B cell (primary cell): ENCODE data around the gene ARHGEF7. TPM values are rescaled to one million over a fixed set of nuclear protein-coding genes. Genes with fewer than 3 reads are reported as not detected.
"Not testable (repeated sequence)": the region's sequence is repeated elsewhere in the genome, so short reads cannot be mapped to it uniquely, and the experiment has no call there.

Experiments
- ATAC-seq: fragments of 200-7000 bp; cut with Tn5 transposase; one replicate; pipeline ENCODE4 v1.10.0; 2021; ENCODE audit warnings: low read depth, mild to moderate bottlenecking, moderate number of reproducible peaks, moderate library complexity
- CTCF ChIA-PET: fragments of 350-600 bp; sonication (Branson Sonifier 250); formaldehyde crosslinking; loops from one replicate; lab custom pipeline; 2021; ENCODE audit warnings: antibody characterized with exemption, inconsistent platforms; lab: Charles Lee
- POLR2A ChIA-PET: fragments of 350-600 bp; sonication (Branson Sonifier 250); formaldehyde crosslinking; loops from one replicate; lab custom pipeline; 2021; ENCODE audit warnings: antibody characterized with exemption; lab: Charles Lee
- DNase-seq: peaks from one replicate; pipeline ENCODE4 v3.0.0; 2013
- H2AFZ ChIP-seq: 2 replicates; pipeline ENCODE4 v1.6.1; 2012; ENCODE audit warnings: mild to moderate bottlenecking, low read depth, low read length; ENCODE audit not compliant: insufficient read depth, poor library complexity, severe bottlenecking
- H3K27ac ChIP-seq, 2 donors: 1 replicate in 1 of 2; 2 replicates in 1 of 2; pipeline ENCODE4 v1.5.1; 2012 to 2013; ENCODE audit warnings: low read length in 2 of 2, mild to moderate bottlenecking in 2 of 2, moderate library complexity in 1 of 2
- H3K27me3 ChIP-seq, 4 experiments: fragments of 200-600 bp in 1 of 4; sonication (generic) in 1 of 4; replicated peaks in 1 of 4; 1 replicate in 2 of 4; 2 replicates in 2 of 4; pipeline versions ENCODE4 v1.6.1 to v1.7.0; 2013 to 2016; ENCODE audit warnings: low read length in 3 of 4, mild to moderate bottlenecking in 2 of 4, mixed read lengths in 1 of 4, moderate library complexity in 1 of 4; ENCODE audit not compliant: insufficient read depth in 4 of 4, control insufficient read depth in 3 of 4; ENCODE audit errors: control extremely low read depth in 1 of 4
- H3K36me3 ChIP-seq, 2 experiments: replicated peaks in 1 of 2; 1 replicate in 1 of 2; 2 replicates in 1 of 2; pipeline versions ENCODE4 v1.6.1 to v1.7.1; 2013; ENCODE audit warnings: low read length in 1 of 2; ENCODE audit not compliant: insufficient read depth in 2 of 2, control insufficient read depth in 1 of 2; ENCODE audit errors: control extremely low read depth in 1 of 2, extremely low read depth in 1 of 2
- H3K4me1 ChIP-seq, 2 donors: fragments of 200-600 bp in 1 of 2; sonication (generic) in 1 of 2; 1 replicate in 1 of 2; 2 replicates in 1 of 2; pipeline versions ENCODE4 v1.5.1 to v1.6.1; 2013 to 2017; ENCODE audit warnings: low read length in 2 of 2; ENCODE audit not compliant: control insufficient read depth in 2 of 2, insufficient read depth in 2 of 2
- H3K4me2 ChIP-seq: replicated peaks from 2 replicates; pipeline ENCODE3; 2012; ENCODE audit warnings: mild to moderate bottlenecking, low read depth, low read length; ENCODE audit not compliant: poor library complexity, severe bottlenecking
- H3K4me3 ChIP-seq, 5 experiments: fragments of 200-600 bp in 1 of 5; sonication (generic) in 1 of 5; 1 replicate in 3 of 5; 2 replicates in 2 of 5; pipeline versions ENCODE4 v1.5.1 to v1.7.0; 2011 to 2016; ENCODE audit warnings: low read length in 4 of 5, mild to moderate bottlenecking in 4 of 5, low read depth in 2 of 5, control low read depth in 1 of 5, moderate library complexity in 1 of 5; ENCODE audit not compliant: insufficient read depth in 1 of 5; ENCODE audit errors: control extremely low read depth in 1 of 5, extremely low read depth in 1 of 5
- H3K79me2 ChIP-seq: fragments of 200-600 bp; sonication (generic); one replicate; pipeline ENCODE4 v1.6.0; 2016; ENCODE audit warnings: low read length; ENCODE audit not compliant: control insufficient read depth, insufficient read depth
- H3K9ac ChIP-seq: fragments of 200-600 bp; sonication (generic); 2 replicates; pipeline ENCODE4 v1.6.1; 2017; ENCODE audit warnings: mild to moderate bottlenecking, low read length, moderate library complexity
- H3K9me3 ChIP-seq, 3 donors: one replicate each; pipeline versions ENCODE4 v1.6.1 to v1.7.1; 2013; ENCODE audit warnings: low read length in 2 of 3; ENCODE audit not compliant: control insufficient read depth in 2 of 3, insufficient read depth in 1 of 3; ENCODE audit errors: control extremely low read depth in 1 of 3
- H4K20me1 ChIP-seq: 2 replicates; pipeline ENCODE4 v1.6.0; 2012; ENCODE audit warnings: mild to moderate bottlenecking, low read length; ENCODE audit not compliant: insufficient read depth, control insufficient read depth, poor library complexity, severe bottlenecking
- H3K27ac Mint-ChIP-seq: one replicate; pipeline ENCODE4 v1.8.0; 2021; ENCODE audit warnings: mixed read lengths
- H3K27me3 Mint-ChIP-seq: one replicate; pipeline ENCODE4 v1.8.0; 2021; ENCODE audit warnings: mixed read lengths
- H3K4me1 Mint-ChIP-seq: one replicate; pipeline ENCODE4 v1.8.0; 2021; ENCODE audit warnings: mixed read lengths
- H3K4me3 Mint-ChIP-seq: one replicate; pipeline ENCODE4 v1.8.0; 2021; ENCODE audit warnings: mixed read lengths
- H3K9me3 Mint-ChIP-seq: one replicate; pipeline ENCODE4 v1.8.0; 2022; ENCODE audit warnings: mixed read lengths; ENCODE audit not compliant: insufficient read depth
- WGBS: methylation state at CpG from one replicate; pipeline ENCODE4 v1.1.5; 2013; ENCODE audit warnings: missing lambda C conversion rate; ENCODE audit not compliant: insufficient coverage; 5-methylcytosine and 5-hydroxymethylcytosine counted together
- intact Hi-C: fragments of 100-400 bp; cut with micrococcal nuclease; formaldehyde crosslinking; loops from one replicate; pipeline ENCODE4 v1.10.0; 2022
- polyA plus RNA-seq: library from polyadenylated mRNA; depleted of rRNA; stranded (reverse); fragments of >200 nt; gene quantifications from 2 replicates; pipeline ENCODE4 v1.2.3, GENCODE V29; 2012
- total RNA-seq, 2 donors: library from RNA; stranded (reverse); fragments of 120-200 nt in 1 of 2; gene quantifications; 1 replicate in 1 of 2; 2 replicates in 1 of 2; pipeline versions ENCODE4 v1.2.3 to v1.2.4, GENCODE V29; 2013 to 2022
- TF ChIP-seq, protein P1 (sequence below): fragments of 200-600 bp; IDR thresholded peaks from one replicate; pipeline ENCODE4 v1.8.0; 2022; ENCODE audit warnings: antibody characterized with exemption, mild to moderate bottlenecking

ARHGEF7 gene
- total and polyA plus RNA-seq, 2 donors (not counting 1 experiment from before 2014, with no cell fraction given), result 62.3 to 125 TPM

DNA sequence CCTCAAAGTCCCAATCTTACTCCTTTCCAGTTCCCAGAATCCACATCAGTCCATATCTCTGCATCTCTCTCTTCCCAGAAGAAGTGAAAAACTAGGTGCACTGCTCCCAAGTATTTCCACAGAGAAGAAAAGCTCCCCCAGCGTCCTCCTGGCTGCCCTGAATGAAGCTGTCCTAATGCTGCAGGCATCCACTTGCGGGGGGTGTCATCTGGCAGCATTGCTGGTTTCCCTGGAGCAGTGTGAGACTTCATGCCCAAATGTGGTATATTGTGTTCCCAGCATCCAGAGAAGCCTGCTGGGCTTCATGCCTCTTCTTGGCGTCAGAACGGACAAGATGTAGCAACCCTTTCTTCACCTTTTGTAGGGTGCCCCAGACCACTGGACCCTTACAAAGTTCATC lies 32.9 kb upstream of the ARHGEF7 start:
- Mint-ChIP-seq H3K4me1 (no peaks in the 10 kb centered on the region), H3K27ac (no peak overlapping the region), H3K9me3 (no peaks in the 10 kb centered on the region), H3K27me3 (peaks cover 27% of the 10 kb centered on the region), H3K4me3 (no peak overlapping the region)
- ATAC-seq (no peak), DNase-seq (no peak)
- H3K9me3 ChIP-seq, result no peaks in the 10 kb centered on the region
- no peak overlapping the region for H2AFZ ChIP-seq
- WGBS, result 50% methylated on average over 2 of the region's 4 CpGs
- H3K4me3 ChIP-seq, result no peak overlapping the region
- intact Hi-C loops, result no loop called here
- ChIA-PET POLR2A (no interaction called here), CTCF (interaction anchor here (1.7 kb wide), 1 partner anchor 14 kb away, joined by 5 read pairs; no protein-coding TSS in a partner anchor)
- H3K27me3 ChIP-seq, result peaks cover 0 to 2% (median 0%) of the 10 kb centered on the region in 4 experiments
- H3K36me3 ChIP-seq, result no peaks in the 10 kb centered on the region
- H4K20me1 ChIP-seq, result no peaks in the 10 kb centered on the region
- H3K27ac ChIP-seq, result no peak overlapping the region
- no peaks in the 10 kb centered on the region for H3K79me2 ChIP-seq
- TF ChIP-seq, protein P1, sequence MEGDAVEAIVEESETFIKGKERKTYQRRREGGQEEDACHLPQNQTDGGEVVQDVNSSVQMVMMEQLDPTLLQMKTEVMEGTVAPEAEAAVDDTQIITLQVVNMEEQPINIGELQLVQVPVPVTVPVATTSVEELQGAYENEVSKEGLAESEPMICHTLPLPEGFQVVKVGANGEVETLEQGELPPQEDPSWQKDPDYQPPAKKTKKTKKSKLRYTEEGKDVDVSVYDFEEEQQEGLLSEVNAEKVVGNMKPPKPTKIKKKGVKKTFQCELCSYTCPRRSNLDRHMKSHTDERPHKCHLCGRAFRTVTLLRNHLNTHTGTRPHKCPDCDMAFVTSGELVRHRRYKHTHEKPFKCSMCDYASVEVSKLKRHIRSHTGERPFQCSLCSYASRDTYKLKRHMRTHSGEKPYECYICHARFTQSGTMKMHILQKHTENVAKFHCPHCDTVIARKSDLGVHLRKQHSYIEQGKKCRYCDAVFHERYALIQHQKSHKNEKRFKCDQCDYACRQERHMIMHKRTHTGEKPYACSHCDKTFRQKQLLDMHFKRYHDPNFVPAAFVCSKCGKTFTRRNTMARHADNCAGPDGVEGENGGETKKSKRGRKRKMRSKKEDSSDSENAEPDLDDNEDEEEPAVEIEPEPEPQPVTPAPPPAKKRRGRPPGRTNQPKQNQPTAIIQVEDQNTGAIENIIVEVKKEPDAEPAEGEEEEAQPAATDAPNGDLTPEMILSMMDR, result no peak
- H3K4me1 ChIP-seq, result no peaks in the 10 kb centered on the region
- no peak overlapping the region for H3K9ac ChIP-seq
- H3K4me2 ChIP-seq, result no peak overlapping the region

- WGBS, result 96% methylated on average over 14 of the region's 14 CpGs
- H3K4me2 ChIP-seq, H3K4me3 ChIP-seq, H2AFZ ChIP-seq, H3K27me3 ChIP-seq, H3K4me1 ChIP-seq, H3K4me3 Mint-ChIP-seq, POLR2A ChIA-PET, DNase-seq, intact Hi-C loops, H3K4me1 Mint-ChIP-seq, H3K79me2 ChIP-seq, H3K36me3 ChIP-seq, H3K27ac ChIP-seq, ATAC-seq, H3K9me3 Mint-ChIP-seq, H3K27ac Mint-ChIP-seq, H3K9me3 ChIP-seq, H4K20me1 ChIP-seq, H3K9ac ChIP-seq: not testable (repeated sequence)
- peaks cover 27% of the 10 kb centered on the region for H3K27me3 Mint-ChIP-seq
- CTCF ChIA-PET, result interaction anchor here (1.7 kb wide), 1 partner anchor 15 kb away, joined by 5 read pairs; no protein-coding TSS in a partner anchor
These were observed 32.3 kb upstream of the ARHGEF7 start for GRCh38 chr13:111082769-111083168.

DNA sequence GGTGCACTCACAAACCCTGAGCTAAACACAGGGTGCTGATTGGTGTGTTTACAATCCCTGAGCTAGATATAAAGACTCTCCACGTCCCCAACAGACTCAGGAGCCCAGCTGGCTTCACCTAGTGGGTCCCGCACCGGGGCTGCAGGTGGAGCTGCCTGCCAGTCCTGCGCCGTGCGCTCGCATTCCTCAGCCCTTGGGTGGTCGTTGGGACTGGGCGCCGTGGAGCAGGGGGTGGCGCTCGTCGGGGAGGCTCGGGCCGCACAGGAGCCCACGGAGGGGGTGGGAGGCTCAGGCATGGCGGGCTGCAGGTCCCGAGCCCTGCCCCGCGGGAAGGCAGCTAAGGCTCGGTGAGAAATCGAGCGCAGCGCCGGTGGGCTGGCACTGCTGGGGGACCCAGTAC lies 31.4 kb upstream of the ARHGEF7 start:
- H3K4me2 ChIP-seq, H3K27ac Mint-ChIP-seq, POLR2A ChIA-PET, H3K27ac ChIP-seq, H3K4me3 Mint-ChIP-seq, DNase-seq, ATAC-seq, H3K4me1 ChIP-seq, H3K9ac ChIP-seq, H3K9me3 ChIP-seq, H3K79me2 ChIP-seq, H3K4me1 Mint-ChIP-seq, H3K9me3 Mint-ChIP-seq, H3K36me3 ChIP-seq, H3K4me3 ChIP-seq, H2AFZ ChIP-seq, H4K20me1 ChIP-seq, CTCF ChIA-PET, intact Hi-C loops, H3K27me3 ChIP-seq: not testable (repeated sequence)
- peaks cover 24% of the 10 kb centered on the region for H3K27me3 Mint-ChIP-seq
- WGBS, result no CpG with 5 or more reads among the region's 25 CpGs
